ENCODE data around the gene PTPN5. TPM values are rescaled to one million over a fixed set of nuclear protein-coding genes. Genes with fewer than 3 reads are reported as not detected.
A peak's percentile ranks its signal among the peaks of the same experiment; 100 is the strongest.

Gene PTPN5
- total RNA-seq, 1 donor from 2014 or later: 1.2 TPM

DNA sequence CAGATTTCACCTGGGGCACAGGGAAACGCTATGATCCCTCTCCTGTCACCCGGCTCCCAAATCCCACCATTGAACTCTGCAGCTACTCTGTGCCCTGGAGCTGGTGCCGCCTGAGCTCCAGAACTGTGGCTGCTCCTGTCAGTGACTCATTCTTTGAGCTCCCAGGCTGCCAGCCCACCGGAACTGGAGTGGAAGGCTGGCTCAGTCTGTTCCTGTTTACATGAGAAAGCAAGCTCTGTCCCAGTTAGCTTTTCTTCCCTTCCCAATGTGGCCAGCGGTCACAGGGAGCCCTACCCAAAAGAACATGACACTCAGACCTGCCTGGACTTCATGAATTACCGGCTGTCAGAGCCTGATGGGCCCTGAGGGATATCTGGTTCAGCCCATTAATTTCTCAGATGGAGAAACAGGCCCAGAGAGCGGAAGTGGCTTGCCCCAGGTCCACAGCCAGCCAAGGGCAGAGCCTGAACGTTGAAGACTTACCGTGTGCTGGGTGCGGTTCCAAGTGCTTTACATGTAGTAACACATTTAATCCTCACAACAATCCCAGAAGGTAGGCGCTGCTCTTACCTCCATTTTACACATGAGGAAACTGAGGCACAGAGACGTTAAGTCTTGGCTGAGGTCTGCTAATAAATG, 41.8 kb downstream of the PTPN5 start:
- no peak for DNase-seq

DNA sequence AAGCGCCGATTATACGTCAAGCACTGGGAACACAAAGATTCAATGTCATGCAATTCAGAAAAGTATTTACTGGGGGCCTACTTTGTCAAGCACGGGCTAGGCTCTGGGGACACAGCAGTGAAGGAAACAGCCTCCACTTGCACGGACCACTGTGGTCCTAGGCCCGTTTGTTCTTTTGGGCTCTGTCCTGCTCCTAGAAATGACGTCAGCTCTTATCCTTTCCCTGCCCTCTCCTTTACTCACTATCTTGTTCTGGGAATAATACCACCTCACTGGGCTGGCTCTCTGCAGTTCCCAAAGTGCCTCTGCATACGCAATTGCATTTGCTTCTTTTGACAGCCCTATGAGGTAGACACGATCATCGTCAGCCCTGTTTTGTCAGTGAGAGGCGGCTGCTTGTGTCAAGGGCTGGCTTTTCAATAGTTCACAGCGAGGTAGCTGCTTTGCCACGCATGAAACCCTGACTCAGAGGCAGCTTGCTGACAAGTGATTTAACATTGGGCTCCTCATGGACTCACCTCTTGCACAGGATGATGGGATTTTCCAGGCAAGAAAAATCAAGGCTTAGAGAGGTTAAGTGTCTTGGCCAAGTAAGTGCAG, 42.7 kb downstream of the PTPN5 start:
- intact Hi-C loops (cut with micrococcal nuclease): no loop called here
- no peak for ATAC-seq

More for the DNA sequence above, 41.8 kb downstream of the PTPN5 start:
- intact Hi-C loops (cut with micrococcal nuclease): no loop called here
- peak; percentile 32 for ATAC-seq

DNA sequence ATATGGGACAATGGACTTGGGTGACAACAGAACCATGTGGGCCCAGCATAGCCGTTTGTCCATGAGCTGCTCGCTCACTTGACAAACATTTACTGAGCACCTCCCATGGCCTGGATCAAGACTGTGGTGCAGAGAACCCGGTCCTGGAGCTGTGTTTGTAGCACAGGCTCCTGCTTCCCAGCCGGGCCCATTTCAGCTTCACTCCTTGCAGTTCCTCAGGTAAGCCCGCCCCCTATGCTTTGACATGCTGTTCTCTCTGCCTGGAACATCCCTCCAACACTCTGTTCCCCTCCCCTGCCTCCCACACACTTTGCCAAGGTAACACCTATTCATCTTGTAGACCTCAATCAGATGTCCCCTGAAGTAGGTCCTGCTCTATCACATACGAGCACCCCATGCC, 46.3 kb downstream of the PTPN5 start:
- intact Hi-C loops (cut with micrococcal nuclease): no loop called here
- ATAC-seq: no peak
- no peak for DNase-seq

More for the DNA sequence above, 42.7 kb downstream of the PTPN5 start:
- DNase-seq: no peak

DNA sequence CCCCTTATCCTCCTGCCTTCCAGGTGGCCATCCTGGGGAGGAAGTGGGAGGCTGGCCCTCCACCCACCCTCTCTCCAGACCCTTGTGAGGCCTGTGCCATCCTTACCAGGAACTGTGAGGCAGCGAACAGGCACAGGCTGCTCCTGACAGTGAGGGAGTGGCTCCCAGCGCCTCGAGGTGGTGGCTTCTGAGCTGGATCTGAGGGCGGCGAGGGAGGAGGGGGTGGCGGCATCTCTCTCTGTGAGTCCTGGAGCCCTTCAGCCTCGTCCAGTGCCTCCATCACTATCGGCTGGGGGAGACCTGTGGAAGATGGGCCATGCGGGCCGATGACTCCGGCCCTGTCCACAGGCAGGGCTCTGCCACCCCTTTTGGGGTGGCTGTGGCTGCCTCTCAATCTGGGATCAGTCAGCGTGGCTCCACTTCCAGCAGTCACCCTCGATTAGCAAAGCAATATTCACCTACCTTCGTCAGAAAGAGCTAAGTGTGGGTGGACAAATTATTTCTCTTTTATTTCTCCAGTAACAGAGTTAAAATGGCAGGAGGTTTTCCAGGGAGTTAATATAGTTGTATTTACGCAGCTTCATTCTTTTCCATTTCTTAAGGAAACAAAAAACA, 47.6 kb downstream of the PTPN5 start:
- intact Hi-C loops (cut with micrococcal nuclease): no loop called here
- DNase-seq: no peak
- ATAC-seq: no peak

DNA sequence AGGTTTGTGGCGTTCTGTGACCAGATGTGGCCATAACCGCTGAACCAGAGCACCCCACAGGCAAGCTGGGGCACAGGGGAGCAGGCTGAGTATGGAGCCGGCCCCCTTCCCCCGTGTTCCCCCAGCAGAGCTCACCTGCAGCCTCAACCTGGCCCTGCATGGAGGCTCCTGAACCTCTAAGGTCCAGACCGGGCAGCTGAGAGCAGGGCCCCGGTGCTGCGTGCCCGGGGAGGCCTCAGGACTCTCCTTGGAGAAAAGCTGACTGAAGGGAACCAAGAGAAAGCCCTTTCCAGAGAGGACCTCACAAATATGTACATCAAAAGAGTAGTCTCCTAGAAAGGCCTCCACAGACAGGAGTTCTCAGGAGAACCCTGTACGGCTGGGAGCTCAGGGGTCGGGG, 48.2 kb downstream of the PTPN5 start:
- DNase-seq: no peak
- intact Hi-C loops (cut with micrococcal nuclease): no loop called here
- no peak for ATAC-seq

DNA sequence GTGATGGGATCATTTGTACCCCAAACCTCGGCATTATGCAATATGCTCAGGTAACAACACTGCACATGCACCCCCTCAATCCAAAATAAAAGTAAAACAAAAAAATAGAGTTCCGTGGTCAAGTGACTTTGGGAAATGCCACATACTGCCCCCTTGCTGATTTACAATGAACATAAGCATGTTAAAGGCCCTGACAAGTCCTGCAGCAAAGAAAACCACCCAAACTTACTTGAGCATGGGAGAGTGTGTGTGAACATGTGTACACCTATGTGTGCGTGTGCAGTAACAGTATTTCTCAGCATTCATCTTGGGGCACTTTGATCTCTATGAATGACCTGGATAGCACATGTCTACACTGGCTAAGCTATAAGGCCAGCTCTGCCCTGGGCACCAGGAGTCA, 49.8 kb downstream of the PTPN5 start:
- DNase-seq: no peak
- ATAC-seq: no peak
- intact Hi-C loops (cut with micrococcal nuclease): no loop called here

DNA sequence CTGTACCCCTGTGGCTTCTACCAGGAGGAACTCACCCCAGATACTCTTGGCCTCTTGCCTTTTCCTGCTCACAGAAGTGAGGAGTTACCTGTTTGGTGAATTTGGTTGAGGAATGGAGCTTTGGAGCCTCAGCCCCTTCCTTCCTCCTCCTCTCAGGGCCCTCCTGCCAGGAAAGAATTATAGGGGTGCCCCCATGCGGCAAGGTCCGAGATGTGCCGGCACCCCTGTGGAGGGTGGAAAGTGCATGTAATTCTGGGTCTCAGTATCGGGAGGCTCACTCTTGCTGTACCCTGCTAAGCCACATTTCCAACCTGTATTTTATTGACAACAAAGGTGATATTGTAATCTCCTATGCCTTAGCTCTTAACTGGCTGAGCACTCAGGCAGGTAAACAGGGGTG, 51.9 kb downstream of the PTPN5 start:
- intact Hi-C loops (cut with micrococcal nuclease): loop anchor here (10.0 kb wide), 1 partner anchor 195 kb away; no protein-coding TSS in a partner anchor
- no peak for DNase-seq
- ATAC-seq: no peak

DNA sequence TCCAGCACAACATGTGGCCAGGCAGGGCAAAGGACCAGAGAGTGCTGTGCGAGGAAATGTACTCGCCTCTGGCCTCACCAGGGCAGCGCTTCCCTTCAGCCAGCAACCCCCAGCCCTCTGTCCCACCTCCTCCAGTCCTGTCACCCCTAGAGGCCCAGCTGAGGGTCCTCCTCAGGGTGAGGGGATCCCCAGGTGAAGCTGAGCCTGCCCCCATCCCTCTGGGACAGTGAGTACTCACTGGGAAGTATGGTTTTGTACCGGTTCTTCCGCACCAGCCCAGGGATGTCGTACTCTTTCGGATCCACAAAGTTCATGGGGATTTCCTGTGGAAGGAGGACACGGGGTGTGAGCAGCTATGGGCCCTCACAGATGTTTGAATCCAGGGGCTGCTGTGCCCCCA, 54.0 kb downstream of the PTPN5 start:
- no peak for DNase-seq
- intact Hi-C loops (cut with micrococcal nuclease): loop anchor here (10.0 kb wide), 1 partner anchor 193 kb away; no protein-coding TSS in a partner anchor
- no peak for ATAC-seq

DNA sequence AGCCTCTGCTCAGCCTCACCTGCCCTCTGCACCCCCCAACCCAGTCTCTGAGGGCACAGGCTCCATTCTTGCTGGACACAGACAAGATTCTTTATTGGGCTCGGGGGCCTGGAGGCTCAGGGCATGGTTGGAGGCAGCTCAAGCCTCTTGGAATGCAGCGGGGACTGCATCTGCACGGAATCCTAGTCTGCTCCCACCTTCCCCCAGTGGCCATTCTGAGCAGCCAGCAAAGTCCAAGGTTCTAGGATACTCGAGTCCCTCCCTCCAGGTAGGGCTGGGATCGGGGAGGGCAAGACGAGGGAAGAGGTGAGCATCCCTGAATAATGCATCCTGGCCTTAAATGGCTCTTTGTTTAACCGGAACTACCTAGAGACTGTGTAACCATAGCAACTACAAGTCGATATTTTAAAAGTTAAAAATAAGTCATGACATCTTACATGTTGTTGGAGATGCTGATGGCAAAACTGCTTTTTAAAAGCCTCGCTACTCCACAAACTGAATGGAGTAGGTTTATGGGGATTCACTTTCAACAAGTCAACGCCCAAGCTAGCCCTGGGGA, 54.9 kb downstream of the PTPN5 start:
- intact Hi-C loops (cut with micrococcal nuclease): loop anchor here (10.0 kb wide), 1 partner anchor 192 kb away; no protein-coding TSS in a partner anchor
- no peak for ATAC-seq
- no peak for DNase-seq

DNA sequence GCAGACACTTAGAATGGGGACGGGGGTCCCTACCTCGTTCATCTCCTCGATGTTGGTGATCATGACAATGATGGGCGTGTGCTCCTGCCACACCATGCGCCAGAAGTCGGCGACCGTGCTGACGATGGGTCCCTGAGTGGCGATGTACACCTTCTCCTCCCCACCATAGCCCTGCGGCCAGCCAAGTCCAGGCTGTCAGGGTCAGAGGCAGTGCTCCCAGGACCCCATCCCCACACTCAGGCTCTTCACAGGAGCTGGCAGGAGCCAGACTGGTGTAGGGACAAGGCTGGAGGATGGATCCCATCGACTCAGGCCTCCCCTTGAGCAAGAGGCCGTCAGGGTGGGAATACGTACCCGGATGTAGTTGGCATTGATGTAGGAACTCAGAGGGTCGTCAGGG, 58.4 kb downstream of the PTPN5 start:
- intact Hi-C loops (cut with micrococcal nuclease): loop anchor here (10.0 kb wide), 1 partner anchor 188 kb away; no protein-coding TSS in a partner anchor
- DNase-seq (no peak), ATAC-seq (no peak)

DNA sequence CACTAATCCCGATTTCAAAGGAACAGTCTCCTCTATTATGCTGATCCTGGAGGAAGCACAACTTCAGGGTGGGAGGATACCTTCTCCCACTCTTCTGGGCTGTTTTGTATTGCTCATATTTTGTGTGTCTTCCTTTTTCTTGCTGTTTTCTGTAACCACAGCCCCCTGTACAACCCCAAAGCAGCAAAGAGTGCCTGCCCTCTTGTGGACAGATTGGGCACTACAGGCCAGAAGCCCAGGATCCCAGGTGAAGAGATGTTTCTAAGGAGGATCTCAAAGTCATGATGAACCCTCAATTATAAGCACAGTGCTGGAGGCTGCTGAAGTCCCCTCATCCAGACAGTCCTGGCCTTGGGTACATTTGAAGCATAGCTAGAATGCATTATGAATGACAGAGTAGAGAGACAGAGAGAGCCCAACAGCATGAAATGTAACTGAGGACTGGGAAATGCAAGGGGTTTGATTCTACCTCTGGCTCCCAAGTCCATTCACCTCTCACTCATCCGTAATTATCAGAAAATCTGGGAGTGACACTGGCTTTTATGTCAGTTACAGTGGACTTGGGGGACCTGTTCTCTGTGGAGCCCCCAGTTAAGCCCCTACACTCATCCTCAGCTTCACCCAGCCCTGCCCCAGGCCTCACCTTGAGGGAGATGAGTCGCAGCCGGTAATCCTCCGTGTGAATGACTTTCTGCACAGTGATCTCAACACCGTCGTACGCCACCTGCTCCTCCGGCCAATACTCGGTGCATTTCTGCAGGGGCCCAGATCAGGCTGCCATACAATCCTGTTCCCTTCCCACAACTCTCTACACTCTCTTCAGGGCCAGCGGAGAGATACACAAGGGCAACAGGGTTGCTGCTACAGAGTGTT, 59.4 kb downstream of the PTPN5 start:
- intact Hi-C loops (cut with micrococcal nuclease): loop anchor here (10.0 kb wide), 1 partner anchor 187 kb away; no protein-coding TSS in a partner anchor
- ATAC-seq (peak; percentile 71), DNase-seq (peak; percentile 59)

DNA sequence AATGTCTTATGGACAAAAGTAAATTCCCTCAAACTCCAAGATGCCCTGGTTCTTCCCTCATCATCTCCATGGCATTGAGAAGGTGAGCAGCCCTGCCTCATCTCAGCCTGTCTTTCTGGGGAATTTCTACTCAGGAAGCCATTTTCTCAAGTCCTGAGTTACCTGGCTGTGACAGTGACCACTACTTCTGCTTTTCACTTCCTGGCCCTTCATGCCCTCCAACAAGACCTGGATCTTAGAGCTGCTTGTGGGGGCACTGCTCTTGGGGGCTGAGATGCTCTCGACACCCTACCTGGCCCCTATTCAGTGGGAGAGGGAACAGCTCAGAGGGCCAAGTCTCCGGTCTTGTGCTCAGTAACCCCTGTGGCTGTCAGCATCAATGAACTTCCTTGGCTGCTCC, 60.2 kb downstream of the PTPN5 start:
- intact Hi-C loops (cut with micrococcal nuclease): loop anchor here (10.0 kb wide), 1 partner anchor 187 kb away; no protein-coding TSS in a partner anchor
- ATAC-seq (no peak), DNase-seq (no peak)

DNA sequence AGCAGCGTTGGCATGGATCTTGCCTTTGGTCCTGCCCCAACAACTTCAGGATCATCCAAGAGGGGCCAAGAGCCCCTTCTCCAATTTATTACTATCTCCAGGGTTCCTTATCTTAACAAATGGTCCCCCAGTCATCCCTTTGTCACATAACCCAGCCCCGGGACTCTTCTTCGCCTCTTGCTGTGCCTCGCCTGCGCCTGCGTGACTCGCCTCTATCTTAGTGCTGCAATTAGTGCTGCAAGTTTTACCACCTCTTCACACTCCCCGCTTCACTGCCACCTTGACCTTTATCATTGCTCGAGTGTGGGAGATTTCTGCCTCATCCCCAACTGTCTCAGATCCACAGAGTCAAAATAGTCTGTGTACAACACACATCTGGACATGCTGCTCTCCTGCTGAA, 61.6 kb downstream of the PTPN5 start:
- ATAC-seq (no peak), DNase-seq (no peak)
- intact Hi-C loops (cut with micrococcal nuclease): loop anchor here (10.0 kb wide), 1 partner anchor 185 kb away; no protein-coding TSS in a partner anchor

DNA sequence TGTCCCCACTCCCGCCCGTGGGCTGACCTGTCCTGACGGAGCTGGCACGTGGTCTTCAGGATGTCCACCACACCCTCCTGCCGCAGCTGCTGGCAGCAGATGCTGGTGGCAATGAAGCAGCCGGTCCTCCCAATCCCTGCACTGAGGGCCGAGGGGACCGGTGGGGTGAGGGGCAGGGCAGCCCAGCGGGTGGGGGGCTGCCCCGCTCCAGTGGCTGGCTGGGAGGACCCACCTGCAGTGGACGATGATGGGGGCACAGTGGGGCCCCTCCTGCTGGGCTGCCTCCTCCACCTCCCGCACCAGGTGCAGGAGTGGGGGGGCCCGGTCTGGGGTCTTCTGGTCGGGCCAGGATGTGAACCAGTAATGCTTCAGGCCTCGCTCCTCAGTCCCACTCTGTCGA, 62.2 kb downstream of the PTPN5 start:
- DNase-seq (no peak), ATAC-seq (no peak)
- intact Hi-C loops (cut with micrococcal nuclease): no loop called here

DNA sequence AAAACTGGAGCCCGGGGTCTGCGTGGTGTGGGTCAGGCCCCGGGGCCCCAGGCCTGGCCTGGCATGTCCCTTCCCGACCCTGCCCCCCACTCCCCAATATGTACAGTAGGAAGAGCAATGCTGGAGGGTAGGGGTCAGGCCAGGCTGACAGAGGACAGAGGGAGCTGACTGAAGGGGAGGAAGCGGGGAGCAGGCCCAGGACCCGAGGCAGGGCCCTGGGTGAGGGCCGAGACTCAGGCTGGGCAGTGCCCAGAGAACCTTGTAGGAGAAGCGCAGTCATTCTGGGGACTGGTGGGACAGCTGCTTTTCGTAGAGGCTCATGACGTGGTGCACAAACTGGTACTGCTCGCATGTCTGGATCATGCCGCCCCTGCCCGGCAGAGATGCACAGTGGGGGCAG, 62.9 kb downstream of the PTPN5 start:
- ATAC-seq (no peak), DNase-seq (no peak)
- intact Hi-C loops (cut with micrococcal nuclease): no loop called here

DNA sequence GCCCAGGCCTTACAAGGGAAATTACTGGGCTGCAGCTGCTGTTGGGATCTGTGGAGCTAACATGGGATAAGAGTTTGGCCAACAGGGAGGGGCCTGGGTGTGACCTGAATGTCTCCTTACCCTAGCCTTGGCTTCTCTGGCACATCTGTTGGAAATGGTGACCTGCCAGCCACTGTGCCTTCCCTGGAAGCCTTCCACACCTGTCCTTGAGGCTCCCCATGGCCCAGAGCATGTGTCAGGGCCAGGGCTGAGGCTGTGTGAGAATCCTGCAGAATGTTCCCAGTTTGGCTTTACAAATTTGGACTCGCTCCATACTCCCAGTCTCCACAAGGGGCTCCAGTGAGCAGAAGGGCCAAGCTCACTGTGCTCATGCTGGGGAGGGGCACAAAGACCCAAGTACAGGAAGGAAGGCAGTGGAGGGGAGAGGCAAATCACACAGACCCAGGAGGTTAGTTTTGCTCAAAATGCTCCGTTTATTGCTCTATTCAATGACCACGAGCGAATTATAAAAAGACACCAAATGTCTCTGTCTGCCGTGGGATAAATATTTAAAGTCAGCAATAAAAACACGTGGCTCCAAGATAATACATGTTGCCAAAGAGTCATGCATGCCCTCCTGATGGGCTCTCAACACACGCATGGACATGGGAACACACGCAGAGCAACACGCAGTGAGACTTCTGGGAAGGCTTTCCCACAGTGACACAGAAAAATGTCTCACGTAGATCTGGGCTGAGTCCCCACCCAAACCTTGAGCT, 63.9 kb downstream of the PTPN5 start:
- DNase-seq (no peak), ATAC-seq (peak; percentile 51)
- intact Hi-C loops (cut with micrococcal nuclease): no loop called here

DNA sequence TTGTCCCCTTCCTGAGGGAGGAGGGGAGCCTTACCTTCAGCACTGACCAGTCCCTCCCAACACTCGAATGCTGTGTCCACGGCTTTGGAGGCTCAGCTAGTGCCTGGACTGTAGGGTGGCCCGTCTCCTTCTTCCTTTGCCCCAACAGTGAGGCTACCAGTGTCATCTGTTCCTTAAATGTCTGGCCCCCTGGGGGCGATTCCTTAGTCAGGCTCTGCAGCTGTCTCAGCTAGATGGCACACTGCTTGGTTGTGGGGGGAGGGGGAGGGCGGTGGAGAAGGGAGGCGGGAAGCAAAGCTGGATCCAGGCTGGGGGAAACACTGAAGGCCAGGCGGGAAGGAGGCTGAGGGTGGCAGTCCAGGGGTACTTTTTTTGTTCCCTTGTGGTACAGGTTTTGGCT, 65.6 kb downstream of the PTPN5 start, which contains the start of gene IGSF22:
IGSF22 (minus strand) TSS at position 149 of the 400 bp plus-strand sequence. CDS start 1,952 bp downstream, outside the sequence.
- no peak for ATAC-seq
- intact Hi-C loops (cut with micrococcal nuclease): no loop called here
- DNase-seq: no peak

DNA sequence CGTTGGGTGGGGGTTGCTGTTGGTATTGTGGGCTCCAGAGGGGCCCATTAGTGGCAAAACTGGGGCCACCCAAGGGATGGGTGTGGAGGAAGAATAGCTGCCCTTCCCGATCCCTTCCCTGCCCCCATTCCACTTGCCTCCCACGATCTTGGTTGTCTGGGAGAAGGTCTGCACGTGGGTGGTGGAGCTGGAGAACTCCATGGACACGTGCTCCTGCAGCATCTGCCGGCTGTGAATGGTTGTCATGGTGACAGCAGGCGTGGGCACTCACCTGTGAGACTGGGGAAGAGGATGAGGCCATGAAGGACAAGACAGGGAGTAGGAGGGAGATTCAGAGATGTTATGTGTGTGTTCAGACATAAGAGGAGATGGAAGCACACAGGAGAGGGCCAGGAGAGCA, 67.6 kb downstream of the PTPN5 start:
- ATAC-seq (no peak), DNase-seq (no peak)
- intact Hi-C loops (cut with micrococcal nuclease): no loop called here
